GM12892 (cell line): ENCODE data around the gene C3orf22.

Experiments
- DNase-seq: peaks from one replicate; pipeline ENCODE4 v3.0.0; 2011; ENCODE audit not compliant: insufficient read length
- FAIRE-seq: peaks from 2 replicates; lab custom pipeline; 2011; peaks lifted over from hg19 to GRCh38; lab: Jason Lieb, UNC
- POLR2A ChIP-seq: IDR thresholded peaks from 2 replicates; pipeline ENCODE4 v1.6.1; 2011; ENCODE audit warnings: low read depth, low read length, control low read depth
- POLR2AphosphoS5 ChIP-seq: IDR thresholded peaks from 2 replicates; pipeline ENCODE4 v1.6.1; 2011; ENCODE audit warnings: low read depth, low read length, control low read depth
- TAF1 ChIP-seq: IDR thresholded peaks from 2 replicates; pipeline ENCODE4 v1.6.1; 2011; ENCODE audit warnings: low read depth, mild to moderate bottlenecking, control low read depth, low read length, borderline replicate concordance

The C3orf22 gene

GRCh38 chr3:126555795-126556636 lies 2.7 kb downstream of the C3orf22 start:
- DNase-seq (no peak), FAIRE-seq (no peak)
- no peak for TF ChIP-seq POLR2AphosphoS5
- TF ChIP-seq POLR2A = no peak
- TF ChIP-seq TAF1 = no peak

DNA sequence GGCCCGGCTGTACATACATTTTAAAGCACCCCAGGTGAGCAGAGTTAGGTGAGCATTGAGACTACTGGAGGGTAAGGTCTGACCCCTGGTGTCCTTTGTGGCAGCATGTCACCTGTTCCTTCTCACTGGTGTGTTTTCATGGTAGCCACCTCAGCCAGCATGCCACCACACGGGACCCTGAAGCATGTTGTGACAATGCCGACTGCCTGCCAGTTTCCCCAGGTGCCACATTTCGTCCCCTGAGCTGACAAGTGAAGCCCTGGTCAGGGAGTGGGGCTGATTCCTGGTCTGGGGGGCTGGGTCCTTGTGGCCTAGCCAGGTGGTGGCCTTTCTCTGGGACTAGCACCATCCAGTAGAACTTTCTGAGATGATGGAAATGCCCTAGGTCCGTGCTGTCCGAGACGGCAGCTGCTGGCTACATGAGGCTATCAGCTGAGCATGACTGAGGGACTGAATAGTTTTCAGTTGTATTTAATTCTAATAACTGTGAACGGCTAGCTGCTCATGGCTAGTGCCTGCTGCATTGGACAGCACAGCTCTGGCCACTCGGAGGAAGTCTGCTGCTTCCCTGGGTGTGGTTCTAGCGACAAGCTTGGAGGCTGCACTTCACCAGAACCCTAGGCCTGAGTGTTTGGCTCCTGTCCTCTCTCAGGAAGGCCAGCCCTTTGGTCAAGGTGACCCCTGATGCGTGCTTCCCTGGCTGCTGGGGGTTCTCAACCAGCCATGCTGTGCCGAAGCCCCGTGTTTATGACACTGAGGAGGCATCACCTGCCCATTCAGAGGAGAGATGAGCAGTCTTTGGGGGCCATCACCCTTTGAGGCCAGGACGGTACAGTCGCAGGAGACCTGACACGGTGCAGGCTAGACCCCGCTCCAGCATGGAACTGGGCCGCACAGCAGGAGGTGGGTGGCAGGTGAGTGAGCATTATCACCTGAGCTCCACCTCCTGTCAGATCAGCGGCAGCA lies 3.9 kb downstream of the C3orf22 start:
- FAIRE-seq (no peak), DNase-seq (no peak)
- TF ChIP-seq POLR2A = no peak
- no peak for TF ChIP-seq POLR2AphosphoS5
- TF ChIP-seq TAF1 = no peak

DNA sequence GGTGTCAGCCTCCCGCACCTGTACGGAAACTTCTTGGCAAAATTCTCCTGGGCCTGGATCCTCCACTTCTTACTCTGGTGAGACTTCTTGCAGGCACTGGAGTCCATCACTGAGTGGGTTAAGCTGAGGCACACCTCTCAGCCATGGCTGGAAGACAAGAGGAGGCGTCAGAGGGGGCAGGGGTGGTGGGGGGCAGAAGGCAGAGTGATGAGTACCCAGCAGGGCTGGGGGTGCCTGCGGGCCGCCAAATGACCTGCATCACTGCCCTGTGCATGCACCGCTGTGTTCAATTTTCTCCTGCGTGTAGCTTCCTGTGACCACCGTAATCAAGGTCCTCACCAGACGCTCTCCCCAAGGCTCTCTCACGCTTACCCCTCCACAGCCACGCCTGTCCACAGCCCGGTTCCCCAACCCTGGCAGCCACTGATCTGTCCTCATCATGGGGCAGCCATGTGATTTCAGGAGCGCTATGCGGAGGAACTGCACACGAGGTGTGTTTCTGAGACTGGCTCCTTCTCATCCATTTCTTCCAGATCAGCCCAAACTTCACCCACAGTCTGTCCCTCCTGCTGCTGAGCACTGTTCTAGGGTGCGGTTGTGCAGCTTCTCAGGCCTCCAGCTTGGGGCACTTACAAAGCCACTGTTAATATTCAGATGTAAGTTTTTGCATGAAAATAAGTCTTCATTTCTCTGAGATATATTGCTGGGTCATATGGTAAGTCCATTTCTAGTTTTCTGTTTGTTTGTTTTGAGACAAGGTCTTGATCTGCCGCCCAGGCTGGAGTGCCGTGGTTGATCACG lies 5.2 kb downstream of the C3orf22 start:
- no peak for FAIRE-seq
- no peak for DNase-seq
- TF ChIP-seq POLR2AphosphoS5 = no peak
- TF ChIP-seq TAF1 = no peak
- no peak for TF ChIP-seq POLR2A

- no peak for TF ChIP-seq TAF1
- no peak for TF ChIP-seq POLR2AphosphoS5
- TF ChIP-seq POLR2A = no peak
- no peak for FAIRE-seq
- DNase-seq = no peak
Measured at GRCh38 chr3:126552688-126553283, 5.9 kb downstream of the C3orf22 start.

GRCh38 chr3:126551839-126552687 lies 6.7 kb downstream of the C3orf22 start:
- no peak for DNase-seq
- FAIRE-seq = no peak
- TF ChIP-seq TAF1 (no peak), POLR2AphosphoS5 (no peak), POLR2A (no peak)

DNA sequence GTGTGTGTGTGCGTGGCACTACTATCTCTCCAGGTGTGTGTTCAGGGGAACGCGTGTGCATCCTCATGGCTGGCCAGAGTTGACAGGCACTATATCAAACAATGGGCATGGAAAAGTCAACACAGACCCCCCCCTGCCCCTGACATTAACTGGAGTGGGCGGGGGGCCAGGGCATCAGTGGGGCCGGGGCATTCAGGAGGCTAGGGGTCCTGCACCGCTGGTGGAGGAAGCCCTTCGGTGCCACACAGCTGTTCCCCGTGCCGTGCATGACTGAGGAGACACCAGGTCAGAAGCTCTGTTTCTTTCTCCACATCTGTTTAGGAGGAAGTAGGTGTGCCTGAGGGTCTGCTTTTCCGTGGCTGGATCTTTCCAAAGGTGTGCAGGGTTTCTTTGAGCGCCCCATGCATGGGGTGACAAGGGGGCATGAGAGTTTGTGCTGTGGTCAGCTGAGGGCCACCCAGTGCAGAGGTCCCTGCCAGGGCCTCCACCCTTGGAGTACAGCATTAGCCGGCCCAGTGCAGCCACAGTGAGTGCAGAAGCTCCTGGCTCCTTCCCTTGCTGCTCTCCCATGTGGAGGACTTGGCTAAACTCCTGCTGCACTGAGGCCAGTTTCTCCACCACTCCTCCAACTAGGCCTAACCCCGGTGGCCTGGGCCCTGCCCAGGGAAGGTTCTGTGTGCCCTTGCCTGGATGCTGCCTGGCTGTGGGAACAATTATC lies 7.5 kb downstream of the C3orf22 start:
- TF ChIP-seq TAF1 = no peak
- TF ChIP-seq POLR2AphosphoS5 = no peak
- TF ChIP-seq POLR2A = no peak
- DNase-seq (no peak), FAIRE-seq (no peak)

DNA sequence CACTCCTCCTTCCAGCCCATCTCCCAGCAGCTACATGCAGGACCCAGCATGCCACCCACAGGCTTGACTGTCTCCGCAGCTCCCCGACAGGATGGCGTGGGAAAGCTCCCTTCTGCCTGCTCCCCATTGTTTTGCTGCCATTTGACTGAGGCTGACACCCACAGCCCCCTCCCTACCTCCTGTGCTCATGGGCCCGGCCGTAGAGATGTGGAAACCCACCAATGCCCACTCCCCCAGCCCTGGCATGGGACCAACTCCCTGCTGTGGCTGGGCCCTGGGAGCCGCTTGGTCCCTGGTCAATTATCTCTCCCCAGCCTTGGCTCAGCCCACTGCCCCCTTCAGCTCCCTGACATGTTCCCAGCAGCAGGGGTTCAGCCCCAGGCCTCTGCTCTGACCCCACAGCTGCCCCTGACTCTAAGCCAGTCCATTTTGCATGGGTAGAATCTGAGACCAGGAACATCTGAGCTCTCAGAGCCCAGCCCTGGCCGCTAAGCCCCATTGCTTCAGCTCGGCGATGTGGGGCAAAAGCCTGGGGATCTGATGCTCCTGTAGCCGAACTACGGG lies 8.2 kb downstream of the C3orf22 start:
- TF ChIP-seq POLR2A (no peak), POLR2AphosphoS5 (no peak), TAF1 (no peak)
- FAIRE-seq (no peak), DNase-seq (no peak)

DNA sequence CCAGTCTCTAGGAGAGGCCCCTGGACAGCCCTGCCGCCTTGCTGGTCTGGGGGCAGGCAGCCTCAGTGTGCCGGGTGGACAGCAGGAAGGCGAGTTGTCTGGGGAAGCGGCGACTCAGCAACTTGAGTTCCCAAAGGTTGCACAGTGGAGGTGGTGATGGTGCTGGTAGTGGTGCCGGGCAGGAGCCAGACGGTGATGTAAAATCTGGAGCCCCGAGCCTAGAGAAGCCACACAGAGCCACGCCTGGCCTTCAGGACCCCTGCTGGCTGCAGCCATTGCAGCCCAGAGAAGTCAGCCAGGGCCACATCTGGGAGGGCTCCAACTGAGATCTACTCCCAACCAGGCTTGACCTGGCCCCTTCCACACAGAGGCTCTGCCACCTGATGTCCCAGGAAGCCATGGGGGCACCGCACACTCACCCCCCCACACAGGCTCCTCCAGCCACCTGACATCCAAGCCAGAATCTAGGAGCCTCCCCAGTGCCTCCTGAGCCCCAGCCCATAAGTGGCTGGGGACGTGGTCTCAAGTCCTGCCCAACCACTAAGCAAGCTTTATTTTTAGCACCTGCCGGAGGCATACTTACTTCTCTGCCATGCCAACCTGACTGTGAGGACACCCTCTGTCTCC lies 8.8 kb downstream of the C3orf22 start:
- DNase-seq (no peak), FAIRE-seq (no peak)
- TF ChIP-seq POLR2A (no peak), TAF1 (no peak), POLR2AphosphoS5 (no peak)
